Measurements from ENCODE around the gene ZDHHC11. TPM values are rescaled to one million over a fixed set of nuclear protein-coding genes. Genes with fewer than 3 reads are reported as not detected.

ZDHHC11 gene
- total and polyA plus RNA-seq, 2 of the 4 experiments (the other 2 are of a cell fraction) = 0.36 to 1.6 TPM

DNA sequence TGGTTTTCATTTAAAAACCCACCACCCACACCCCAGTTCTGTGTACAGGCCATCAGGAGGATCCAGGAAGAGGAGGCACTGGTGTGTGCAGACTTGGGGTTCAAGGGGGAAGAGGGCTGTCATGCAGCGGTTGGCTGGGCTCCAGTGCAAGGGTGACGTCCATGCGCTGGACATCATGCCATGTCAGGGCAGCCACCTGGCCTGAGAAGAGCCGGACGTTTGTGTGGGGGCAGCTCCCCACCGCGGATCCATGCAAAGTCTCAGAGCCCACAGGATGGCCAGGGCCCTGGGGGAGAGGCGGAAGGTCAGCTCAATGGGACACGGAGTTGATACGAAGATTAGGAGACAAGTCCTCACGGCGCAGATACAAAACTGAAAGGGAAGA is 30.8 kb upstream of the ZDHHC11 start:
- no peak overlapping the region for H3K4ac ChIP-seq (ENCODE audit: low read depth, low read length)
- H4K5ac ChIP-seq (ENCODE audit: low read depth, low read length) = no peak overlapping the region
- H3K4me3 ChIP-seq (ENCODE audit: insufficient read depth, low read depth, low read length) = no peak overlapping the region
- no peak overlapping the region for H3K9ac ChIP-seq (ENCODE audit: low read depth, low read length)
- ATAC-seq (ENCODE audit: low read depth) = no peak
- TF ChIP-seq MXI1 (IDR thresholded peaks at IDR 0.05; ENCODE audit: borderline replicate concordance, low read depth, low read length) (no peak), CHD1 (IDR thresholded peaks at IDR 0.05; ENCODE audit: low read depth, low read length) (no peak), RCOR1 (IDR thresholded peaks at IDR 0.05; ENCODE audit: insufficient replicate concordance, low read length) (no peak), SMC3 (IDR thresholded peaks at IDR 0.05; ENCODE audit: low read depth, low read length) (no peak), USF2 (IDR thresholded peaks at IDR 0.05; ENCODE audit: low read depth, low read length) (no peak), BHLHE40 (IDR thresholded peaks at IDR 0.05; ENCODE audit: low read depth, low read length) (no peak), CEBPB (IDR thresholded peaks at IDR 0.05; ENCODE audit: low read depth, low read length) (no peak)
- peaks cover 73% of the 10 kb centered on the region for H3K36me3 ChIP-seq (ENCODE audit: control insufficient read depth, insufficient read depth, low read length)
- H3K27me3 ChIP-seq (ENCODE audit: control insufficient read depth, insufficient read depth, low read length) = no peaks in the 10 kb centered on the region
- 89% methylated on average over 12 of the region's 12 CpGs; no CpG with 5 or more reads in 1 of the 2 experiments for WGBS, 2 experiments (ENCODE audit: extremely low coverage in 2 of 2, insufficient read length in 1 of 2)
- H2AK5ac ChIP-seq (ENCODE audit: low read depth, low read length) = no peak overlapping the region
- intact Hi-C loops (cut with micrococcal nuclease) = no loop called here
- H3K27ac ChIP-seq (ENCODE audit: insufficient read depth, low read length) = no peak overlapping the region
- peaks cover 31% of the 10 kb centered on the region in 2 experiments for H3K79me1 ChIP-seq (ENCODE audit: low read depth in 1 of 2, low read length in 2 of 2)
- CTCF ChIA-PET = no interaction called here
- H3K9me1 ChIP-seq (ENCODE audit: insufficient read depth, low read length) = peaks cover 11% of the 10 kb centered on the region
- no peak overlapping the region for H4K91ac ChIP-seq (ENCODE audit: insufficient read depth, low read depth, low read length)
- BruUV-seq (replicated peaks) = no TSS peak
- no peak overlapping the region for H3K14ac ChIP-seq (replicated peaks; ENCODE audit: low read depth, low read length)
- no peak for DNase-seq
- no peak overlapping the region for H3K23ac ChIP-seq (ENCODE audit: low read depth, low read length)
- H2BK120ac ChIP-seq (ENCODE audit: low read depth, low read length) = no peak overlapping the region
- H2AFZ ChIP-seq (replicated peaks; ENCODE audit: low read length, poor library complexity) = no peak overlapping the region
- in situ Hi-C loops (cut with MboI; ENCODE audit: low sequenced_read_pairs) = no loop called here
- dilution Hi-C loops (cut with HindIII; ENCODE audit: low sequenced_read_pairs, unreplicated experiment) = no loop called here
- no peak overlapping the region for H3K18ac ChIP-seq (ENCODE audit: low read depth, low read length)
- H3K4me1 ChIP-seq (ENCODE audit: control insufficient read depth, insufficient read depth, low read length) = no peaks in the 10 kb centered on the region
- H3K4me2 ChIP-seq (ENCODE audit: low read depth, low read length) = no peak overlapping the region
- no peak overlapping the region for H3K56ac ChIP-seq (ENCODE audit: extremely low read depth, insufficient read depth, low read length)
- no peaks in the 10 kb centered on the region for H3K9me3 ChIP-seq (ENCODE audit: control insufficient read depth, insufficient read depth, low read length)
- POLR2A ChIA-PET (ENCODE audit: unreplicated experiment) = no interaction called here
- H2BK5ac ChIP-seq (ENCODE audit: low read depth, low read length, poor library complexity, severe bottlenecking) = no peak overlapping the region
- no peak overlapping the region for H2BK15ac ChIP-seq (ENCODE audit: low read depth, low read length)
- no peak overlapping the region for H2AK9ac ChIP-seq (replicated peaks; ENCODE audit: low read depth, low read length, poor library complexity)
- no peak overlapping the region for H2BK20ac ChIP-seq (ENCODE audit: low read depth, low read length)
- H4K20me1 ChIP-seq (ENCODE audit: insufficient read depth, low read length) = peaks cover 29% of the 10 kb centered on the region
- H4K8ac ChIP-seq (ENCODE audit: low read depth in 2 of 2, low read length in 2 of 2) = no peak overlapping the region
